ENCODE results near the gene GMCL2. TPM values are rescaled to one million over a fixed set of nuclear protein-coding genes. Genes with fewer than 3 reads are reported as not detected.

Gene GMCL2
- total RNA-seq, 2 donors from 2014 or later: not detected

DNA sequence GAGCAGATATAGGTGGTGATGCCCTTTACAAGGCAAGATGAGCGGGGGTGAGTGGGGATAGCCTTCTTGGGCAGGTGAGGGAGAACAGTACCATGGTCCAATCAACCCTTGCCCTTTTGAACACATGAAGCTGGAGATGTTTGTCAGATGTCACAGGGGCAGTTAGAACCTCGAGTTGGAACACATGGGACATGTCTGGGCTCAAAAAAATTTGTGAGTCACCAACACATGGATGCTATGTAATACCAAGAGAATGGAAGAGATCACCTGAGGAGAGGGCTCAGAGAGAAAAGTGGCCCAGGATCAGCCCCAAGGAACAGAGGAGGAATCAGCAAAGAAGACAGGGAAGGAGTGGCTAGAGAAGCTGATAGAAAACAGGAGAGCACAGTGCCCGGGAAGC is 40.8 kb upstream of the GMCL2 start:
- Histone ChIP-seq H3K27me3 (ENCODE audit: control insufficient read depth, insufficient read depth, low read length, poor library complexity, severe bottlenecking) (no peaks in the 10 kb centered on the region), H3K4me3 (ENCODE audit: low read length) (no peak overlapping the region), H3K9me3 (ENCODE audit: control insufficient read depth, low read length) (peaks cover 10% of the 10 kb centered on the region), H3K36me3 (ENCODE audit: control insufficient read depth, insufficient read depth, low read length) (peaks cover 60% of the 10 kb centered on the region), H3K9ac (ENCODE audit: extremely low read depth, low read length, poor library complexity, severe bottlenecking) (no peak overlapping the region), H3K27ac (ENCODE audit: low read depth, low read length) (no peak overlapping the region), H3K4me1 (ENCODE audit: control insufficient read depth, insufficient read depth, low read length) (peaks cover 6% of the 10 kb centered on the region)
- Mint-ChIP-seq H3K36me3 (ENCODE audit: low read depth) (peaks cover 67% of the 10 kb centered on the region), H3K9me3 (no peaks in the 10 kb centered on the region), H3K27ac (no peak overlapping the region), H3K4me1 (peaks cover 20% of the 10 kb centered on the region), H3K4me3 (no peak overlapping the region), H3K27me3 (ENCODE audit: insufficient read depth) (no peaks in the 10 kb centered on the region)
- no peak for DNase-seq
- TF ChIP-seq, protein P1, sequence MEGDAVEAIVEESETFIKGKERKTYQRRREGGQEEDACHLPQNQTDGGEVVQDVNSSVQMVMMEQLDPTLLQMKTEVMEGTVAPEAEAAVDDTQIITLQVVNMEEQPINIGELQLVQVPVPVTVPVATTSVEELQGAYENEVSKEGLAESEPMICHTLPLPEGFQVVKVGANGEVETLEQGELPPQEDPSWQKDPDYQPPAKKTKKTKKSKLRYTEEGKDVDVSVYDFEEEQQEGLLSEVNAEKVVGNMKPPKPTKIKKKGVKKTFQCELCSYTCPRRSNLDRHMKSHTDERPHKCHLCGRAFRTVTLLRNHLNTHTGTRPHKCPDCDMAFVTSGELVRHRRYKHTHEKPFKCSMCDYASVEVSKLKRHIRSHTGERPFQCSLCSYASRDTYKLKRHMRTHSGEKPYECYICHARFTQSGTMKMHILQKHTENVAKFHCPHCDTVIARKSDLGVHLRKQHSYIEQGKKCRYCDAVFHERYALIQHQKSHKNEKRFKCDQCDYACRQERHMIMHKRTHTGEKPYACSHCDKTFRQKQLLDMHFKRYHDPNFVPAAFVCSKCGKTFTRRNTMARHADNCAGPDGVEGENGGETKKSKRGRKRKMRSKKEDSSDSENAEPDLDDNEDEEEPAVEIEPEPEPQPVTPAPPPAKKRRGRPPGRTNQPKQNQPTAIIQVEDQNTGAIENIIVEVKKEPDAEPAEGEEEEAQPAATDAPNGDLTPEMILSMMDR (conservative IDR thresholded peaks at IDR 0.05): no peak
- WGBS, 2 experiments (ENCODE audit: insufficient coverage in 1 of 2, insufficient read length in 1 of 2): 93 to 100% methylated on average over 3 of the region's 3 CpGs

DNA sequence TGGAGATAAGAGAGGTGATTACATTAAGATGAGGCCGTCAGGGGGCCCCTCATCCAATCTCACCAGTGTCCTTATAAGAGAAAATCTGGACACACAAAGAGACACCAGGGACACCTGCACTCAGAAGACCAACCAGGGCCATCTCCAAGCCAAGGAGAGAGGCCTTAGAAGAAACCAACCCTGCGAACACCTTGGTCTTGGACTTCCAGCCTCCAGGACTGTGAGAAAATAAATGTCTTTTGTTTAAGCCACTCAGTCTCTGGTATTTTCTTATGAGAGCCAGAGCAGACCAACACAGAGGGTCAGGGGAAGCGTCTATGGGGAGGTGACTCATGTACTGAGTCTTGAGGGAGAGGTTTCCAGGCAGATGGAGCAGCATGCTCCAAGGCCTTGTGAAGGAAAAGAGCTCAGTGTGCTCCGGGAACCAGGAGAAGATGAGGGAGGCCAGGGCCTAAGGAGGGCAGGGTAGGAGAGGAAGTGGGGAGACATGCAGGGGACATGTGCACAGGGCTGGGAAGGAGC is 40.0 kb upstream of the GMCL2 start:
- Mint-ChIP-seq H3K27ac (no peak overlapping the region), H3K4me3 (no peak overlapping the region), H3K4me1 (peaks cover 18% of the 10 kb centered on the region), H3K9me3 (no peaks in the 10 kb centered on the region), H3K36me3 (ENCODE audit: low read depth) (peaks cover 68% of the 10 kb centered on the region), H3K27me3 (ENCODE audit: insufficient read depth) (no peaks in the 10 kb centered on the region)
- Histone ChIP-seq H3K36me3 (ENCODE audit: control insufficient read depth, insufficient read depth, low read length) (peaks cover 67% of the 10 kb centered on the region), H3K9me3 (ENCODE audit: control insufficient read depth, low read length) (peaks cover 10% of the 10 kb centered on the region), H3K9ac (ENCODE audit: extremely low read depth, low read length, poor library complexity, severe bottlenecking) (no peak overlapping the region), H3K27me3 (ENCODE audit: control insufficient read depth, insufficient read depth, low read length, poor library complexity, severe bottlenecking) (no peaks in the 10 kb centered on the region), H3K4me1 (ENCODE audit: control insufficient read depth, insufficient read depth, low read length) (peaks cover 6% of the 10 kb centered on the region), H3K27ac (ENCODE audit: low read depth, low read length) (no peak overlapping the region), H3K4me3 (ENCODE audit: low read length) (no peak overlapping the region)
- no peak for DNase-seq
- 84 to 87% methylated on average over 3 to 4 of the region's 4 CpGs for WGBS, 2 experiments (ENCODE audit: insufficient coverage in 1 of 2, insufficient read length in 1 of 2)
- TF ChIP-seq, protein P1 (conservative IDR thresholded peaks at IDR 0.05): no peak

DNA sequence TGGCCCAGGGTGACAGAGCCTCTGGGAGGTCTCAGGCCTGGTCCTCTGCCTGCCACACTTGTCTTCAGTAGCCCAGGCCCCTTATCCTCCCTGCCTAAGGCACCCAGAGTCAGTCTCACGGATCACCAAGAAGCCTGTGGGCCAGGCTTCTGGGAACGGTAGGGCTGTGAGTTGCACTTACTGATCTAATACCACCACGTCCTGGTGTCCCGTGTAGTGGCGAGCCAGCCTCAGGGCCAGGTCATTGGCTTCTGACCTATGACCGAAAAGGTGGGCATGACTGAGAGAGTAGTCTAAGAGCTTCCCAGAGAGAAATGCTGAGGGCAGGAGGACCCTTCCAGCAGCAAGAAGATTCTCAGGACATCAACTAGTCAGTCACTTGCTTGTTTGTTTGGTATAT is 38.0 kb upstream of the GMCL2 start:
- Histone ChIP-seq H3K27me3 (ENCODE audit: control insufficient read depth, insufficient read depth, low read length, poor library complexity, severe bottlenecking) (no peaks in the 10 kb centered on the region), H3K9ac (ENCODE audit: extremely low read depth, low read length, poor library complexity, severe bottlenecking) (no peak overlapping the region), H3K4me1 (ENCODE audit: control insufficient read depth, insufficient read depth, low read length) (no peaks in the 10 kb centered on the region), H3K9me3 (ENCODE audit: control insufficient read depth, low read length) (peaks cover 10% of the 10 kb centered on the region), H3K27ac (ENCODE audit: low read depth, low read length) (no peak overlapping the region), H3K36me3 (ENCODE audit: control insufficient read depth, insufficient read depth, low read length) (peaks cover 76% of the 10 kb centered on the region), H3K4me3 (ENCODE audit: low read length) (no peak overlapping the region)
- Mint-ChIP-seq H3K27me3 (ENCODE audit: insufficient read depth) (no peaks in the 10 kb centered on the region), H3K27ac (no peak overlapping the region), H3K36me3 (ENCODE audit: low read depth) (peaks cover 74% of the 10 kb centered on the region), H3K4me1 (peaks cover 10% of the 10 kb centered on the region), H3K9me3 (no peaks in the 10 kb centered on the region), H3K4me3 (no peak overlapping the region)
- TF ChIP-seq, protein P1 (conservative IDR thresholded peaks at IDR 0.05): no peak
- WGBS, 2 experiments (ENCODE audit: insufficient coverage in 1 of 2, insufficient read length in 1 of 2): 93 to 100% methylated on average over 4 to 6 of the region's 6 CpGs
- no peak for DNase-seq
